Lower leg skin (tissue), 3 donors: ENCODE results near the gene SAPCD2.

Source experiments
- POLR2A ChIP-seq, 2 donors: fragments of 450-650 bp; IDR thresholded peaks; one replicate each; pipeline ENCODE4 v1.6.1; 2016 to 2017; ENCODE audit warnings: antibody characterized with exemption in 2 of 2, mild to moderate bottlenecking in 1 of 2, moderate library complexity in 1 of 2
- TF ChIP-seq, protein P1 (sequence below), 3 donors: fragments of 450-650 bp; IDR thresholded peaks; one replicate each; pipeline ENCODE4 v1.5.1; 2016; ENCODE audit warnings: antibody characterized with exemption in 3 of 3, mild to moderate bottlenecking in 3 of 3, moderate library complexity in 2 of 3

DNA sequence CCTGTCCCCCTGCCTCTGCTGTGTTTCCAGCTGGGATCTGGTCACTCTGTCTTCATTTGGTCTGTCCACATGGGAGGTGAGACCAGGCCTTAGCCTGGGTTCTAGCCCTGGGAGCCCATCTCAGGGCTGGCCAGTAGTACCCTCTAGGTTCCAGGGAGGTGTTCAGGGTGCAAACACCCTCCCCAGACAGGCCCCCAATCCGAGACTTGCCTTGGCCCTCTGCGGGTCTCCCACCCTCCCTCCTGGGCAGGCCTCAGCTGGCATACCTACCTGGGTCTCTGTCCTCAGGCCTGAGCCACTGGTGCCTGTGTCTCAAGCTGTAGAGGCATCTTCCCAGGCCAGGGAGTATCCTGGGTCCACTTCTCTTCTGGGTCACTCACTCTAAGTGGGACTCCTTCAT, 925 bp upstream of the SAPCD2 start:
- no peak for TF ChIP-seq POLR2A (IDR thresholded peaks at IDR 0.05)
- TF ChIP-seq, protein P1, sequence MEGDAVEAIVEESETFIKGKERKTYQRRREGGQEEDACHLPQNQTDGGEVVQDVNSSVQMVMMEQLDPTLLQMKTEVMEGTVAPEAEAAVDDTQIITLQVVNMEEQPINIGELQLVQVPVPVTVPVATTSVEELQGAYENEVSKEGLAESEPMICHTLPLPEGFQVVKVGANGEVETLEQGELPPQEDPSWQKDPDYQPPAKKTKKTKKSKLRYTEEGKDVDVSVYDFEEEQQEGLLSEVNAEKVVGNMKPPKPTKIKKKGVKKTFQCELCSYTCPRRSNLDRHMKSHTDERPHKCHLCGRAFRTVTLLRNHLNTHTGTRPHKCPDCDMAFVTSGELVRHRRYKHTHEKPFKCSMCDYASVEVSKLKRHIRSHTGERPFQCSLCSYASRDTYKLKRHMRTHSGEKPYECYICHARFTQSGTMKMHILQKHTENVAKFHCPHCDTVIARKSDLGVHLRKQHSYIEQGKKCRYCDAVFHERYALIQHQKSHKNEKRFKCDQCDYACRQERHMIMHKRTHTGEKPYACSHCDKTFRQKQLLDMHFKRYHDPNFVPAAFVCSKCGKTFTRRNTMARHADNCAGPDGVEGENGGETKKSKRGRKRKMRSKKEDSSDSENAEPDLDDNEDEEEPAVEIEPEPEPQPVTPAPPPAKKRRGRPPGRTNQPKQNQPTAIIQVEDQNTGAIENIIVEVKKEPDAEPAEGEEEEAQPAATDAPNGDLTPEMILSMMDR (IDR thresholded peaks at IDR 0.05), result no peak
